HG03175 (cell line): ENCODE data around the gene AMBRA1.

Source experiments
- ATAC-seq: cut with Tn5 transposase; IDR thresholded peaks from one replicate; pipeline ENCODE4 v1.9.1; 2021; ENCODE audit warnings: mild to moderate bottlenecking, moderate library complexity; ENCODE audit not compliant: unreplicated experiment

AMBRA1 gene

GRCh38 chr11:46359953-46360352 is 233.9 kb downstream of the AMBRA1 start:
- ATAC-seq: no peak

DNA sequence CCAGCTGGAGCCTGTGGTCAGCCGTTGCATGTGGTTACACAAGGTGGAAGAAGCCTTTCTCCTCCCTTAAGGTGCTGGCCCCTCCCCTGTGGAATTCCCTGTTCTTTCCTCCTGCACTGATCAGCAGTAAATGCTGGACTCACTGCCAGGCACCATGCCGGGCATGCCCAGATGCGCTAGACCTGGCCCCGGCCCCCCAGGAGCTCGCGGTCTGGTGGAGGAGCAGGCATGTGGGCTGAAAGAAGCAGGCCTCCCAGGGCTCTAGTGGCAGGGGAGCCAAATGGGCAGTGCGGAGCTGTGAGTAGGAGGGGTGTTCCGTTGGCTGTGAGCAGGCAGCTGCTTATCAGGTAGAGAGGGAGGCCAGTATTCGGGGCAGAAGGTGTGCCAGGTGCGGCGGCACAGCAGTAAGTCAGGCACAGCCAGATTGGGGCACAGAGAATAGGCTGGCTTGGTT is 236.3 kb downstream of the AMBRA1 start:
- no peak for ATAC-seq

GRCh38 chr11:46356924-46357482 is 236.8 kb downstream of the AMBRA1 start:
- ATAC-seq: no peak

- ATAC-seq: no peak
These were observed 240.1 kb downstream of the AMBRA1 start for GRCh38 chr11:46353698-46354097.

GRCh38 chr11:46352063-46352841 is 241.6 kb downstream of the AMBRA1 start:
- ATAC-seq: no peak

- no peak for ATAC-seq
These were observed 242.2 kb downstream of the AMBRA1 start for GRCh38 chr11:46351606-46352005.

- no peak for ATAC-seq
These were observed 242.7 kb downstream of the AMBRA1 start for GRCh38 chr11:46351148-46351547.

- ATAC-seq: no peak
These were observed 243.1 kb downstream of the AMBRA1 start for GRCh38 chr11:46350695-46351094.

- no peak for ATAC-seq
These were observed 245.0 kb downstream of the AMBRA1 start for GRCh38 chr11:46348566-46349401.

DNA sequence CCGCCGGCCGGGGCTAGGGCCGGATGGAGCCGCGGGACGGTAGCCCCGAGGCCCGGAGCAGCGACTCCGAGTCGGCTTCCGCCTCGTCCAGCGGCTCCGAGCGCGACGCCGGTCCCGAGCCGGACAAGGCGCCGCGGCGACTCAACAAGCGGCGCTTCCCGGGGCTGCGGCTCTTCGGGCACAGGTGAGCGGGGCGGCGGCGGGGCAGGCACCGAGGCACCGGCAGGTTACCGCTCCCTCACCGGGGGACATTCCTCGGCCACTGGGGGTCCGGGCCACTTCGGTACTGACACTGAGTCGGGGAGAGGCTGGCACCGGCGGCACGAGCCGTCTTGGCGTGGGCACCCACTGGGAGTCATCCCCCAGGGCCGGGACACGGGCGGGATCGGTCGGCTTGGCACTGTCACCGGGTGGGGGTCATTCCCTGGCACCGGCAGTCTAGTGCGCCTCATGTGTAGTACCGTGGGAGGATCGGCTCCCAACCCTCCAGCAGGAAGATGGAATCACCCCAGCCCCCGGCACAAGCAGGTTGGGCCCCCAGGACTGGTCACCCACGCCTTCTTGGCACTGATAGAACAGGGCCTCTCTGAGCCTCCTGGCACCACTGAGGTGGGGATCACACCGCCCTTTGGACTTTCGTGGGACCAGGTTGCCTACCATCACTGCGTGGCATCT is 246.0 kb downstream of the AMBRA1 start:
- no peak for ATAC-seq

GRCh38 chr11:46346886-46347636 is 246.8 kb downstream of the AMBRA1 start, which contains the start of gene DGKZ:
DGKZ (plus strand) TSS chr11:46347463; CDS start chr11:46347660, 197 bp downstream.
- ATAC-seq: peak; percentile 66
